MM.1S (cell line): ENCODE measurements around the gene TAS2R40.

ENCODE experiments used
- DNase-seq: peaks from one replicate; pipeline ENCODE4 v3.0.0-alpha.2; 2015
- H2AFZ ChIP-seq: fragments of 300-600 bp; sonication (generic); 2 replicates; pipeline ENCODE4 v1.6.0; 2016; ENCODE audit warnings: antibody characterized with exemption, low read length
- H3F3A ChIP-seq: fragments of 300-600 bp; sonication (generic); 2 replicates; pipeline ENCODE4 v1.6.1; 2016; ENCODE audit warnings: mild to moderate bottlenecking, antibody characterized with exemption, low read length, moderate library complexity, mixed read lengths; ENCODE audit not compliant: insufficient read depth
- H3K27ac ChIP-seq: fragments of 300-600 bp; sonication (generic); 2 replicates; pipeline ENCODE4 v1.5.1; 2016; ENCODE audit warnings: mild to moderate bottlenecking, low read length
- H3K27me3 ChIP-seq: fragments of 300-600 bp; sonication (generic); replicated peaks from 2 replicates; pipeline ENCODE4 v1.6.0; 2016; ENCODE audit warnings: low read length; ENCODE audit not compliant: insufficient read depth
- H3K36me3 ChIP-seq: fragments of 300-600 bp; sonication (generic); replicated peaks from 2 replicates; pipeline ENCODE4 v1.6.1; 2016; ENCODE audit warnings: mild to moderate bottlenecking, low read length, mixed read lengths; ENCODE audit not compliant: insufficient read depth
- H3K4me1 ChIP-seq: fragments of 300-600 bp; sonication (generic); 2 replicates; pipeline ENCODE4 v1.6.1; 2016; ENCODE audit warnings: low read length, mixed read lengths
- H3K4me2 ChIP-seq: fragments of 300-600 bp; sonication (generic); 2 replicates; pipeline ENCODE4 v1.6.0; 2016; ENCODE audit warnings: low read depth, low read length
- H3K4me3 ChIP-seq: fragments of 300-600 bp; sonication (generic); 2 replicates; pipeline ENCODE4 v1.5.1; 2016; ENCODE audit warnings: low read length, mixed read lengths
- H3K79me2 ChIP-seq: fragments of 300-600 bp; sonication (generic); 2 replicates; pipeline ENCODE4 v1.6.1; 2016; ENCODE audit warnings: mixed run types, low read length, mixed read lengths
- H3K9ac ChIP-seq: fragments of 300-600 bp; sonication (generic); 2 replicates; pipeline ENCODE4 v1.6.1; 2016; ENCODE audit warnings: low read length, mixed read lengths
- H3K9me2 ChIP-seq: fragments of 300-600 bp; sonication (generic); replicated peaks from 2 replicates; pipeline ENCODE4 v1.6.1; 2016; ENCODE audit warnings: mild to moderate bottlenecking, low read length, mixed read lengths; ENCODE audit not compliant: insufficient read depth
- H3K9me3 ChIP-seq: fragments of 300-600 bp; sonication (generic); replicated peaks from 2 replicates; pipeline ENCODE4 v1.6.1; 2016; ENCODE audit warnings: mild to moderate bottlenecking, low read length, mixed read lengths; ENCODE audit not compliant: insufficient read depth
- H4K20me1 ChIP-seq: fragments of 300-600 bp; sonication (generic); 2 replicates; pipeline ENCODE4 v1.6.1; 2016; ENCODE audit warnings: mild to moderate bottlenecking, low read length, moderate library complexity, mixed read lengths; ENCODE audit not compliant: insufficient read depth
- EZH2 ChIP-seq: fragments of 300-600 bp; sonication (generic); optimal IDR thresholded peaks from 2 replicates; pipeline ENCODE3; 2017; ENCODE audit warnings: low read depth, mild to moderate bottlenecking, antibody characterized with exemption, low read length, mixed read lengths
- EZH2phosphoT487 ChIP-seq: fragments of 300-600 bp; sonication (generic); IDR thresholded peaks from 2 replicates; pipeline ENCODE4 v1.6.1; 2018; ENCODE audit warnings: antibody characterized with exemption, low read length
- TF ChIP-seq, protein P1 (sequence below): fragments of 300-600 bp; sonication (generic); IDR thresholded peaks from 2 replicates; pipeline ENCODE4 v1.5.1; 2016; ENCODE audit warnings: antibody characterized with exemption, low read length, mixed read lengths

Gene TAS2R40

DNA sequence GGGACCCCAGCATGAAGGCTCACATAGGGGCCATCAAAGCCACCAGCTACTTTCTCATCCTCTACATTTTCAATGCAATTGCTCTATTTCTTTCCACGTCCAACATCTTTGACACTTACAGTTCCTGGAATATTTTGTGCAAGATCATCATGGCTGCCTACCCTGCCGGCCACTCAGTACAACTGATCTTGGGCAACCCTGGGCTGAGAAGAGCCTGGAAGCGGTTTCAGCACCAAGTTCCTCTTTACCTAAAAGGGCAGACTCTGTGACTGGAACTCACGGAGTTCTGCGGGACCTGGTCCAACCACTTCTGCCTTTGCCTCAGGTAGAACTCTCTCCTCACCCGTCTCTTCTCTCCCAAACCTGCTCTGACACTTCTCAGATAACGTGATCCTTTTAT, 945 bp downstream of the TAS2R40 start:
- Histone ChIP-seq H3K9me3 (no peaks in the 10 kb centered on the region), H3K27ac (no peak overlapping the region)
- DNase-seq: no peak

DNA sequence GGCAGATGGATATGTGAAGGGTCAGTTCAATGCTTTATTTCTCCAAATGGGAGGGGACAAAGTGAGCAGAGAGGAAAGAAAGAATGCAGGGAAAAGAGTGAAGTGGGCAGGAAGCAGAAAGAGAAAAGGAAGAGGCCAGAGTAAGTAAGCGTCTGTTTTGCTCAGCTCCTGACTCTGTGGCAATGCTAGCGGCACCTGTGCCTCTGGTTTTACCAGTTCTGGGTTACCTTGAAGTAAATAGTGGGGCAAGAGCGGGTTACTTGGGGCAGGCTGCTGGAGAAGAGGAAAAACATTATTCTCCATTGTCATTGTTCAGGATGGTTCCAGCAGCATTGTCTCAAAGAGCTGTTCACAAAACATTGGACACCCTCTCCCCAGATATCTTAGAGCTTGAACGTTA, 1.9 kb downstream of the TAS2R40 start:
- Histone ChIP-seq H3K79me2 (no peaks in the 10 kb centered on the region), H3K27me3 (no peaks in the 10 kb centered on the region), H3K4me3 (no peak overlapping the region), H3K4me1 (no peaks in the 10 kb centered on the region), H4K20me1 (no peaks in the 10 kb centered on the region), H3K4me2 (no peak overlapping the region), H3K9ac (no peak overlapping the region), H3F3A (no peaks in the 10 kb centered on the region), H3K36me3 (no peaks in the 10 kb centered on the region), H3K27ac (no peak overlapping the region), H3K9me3 (no peaks in the 10 kb centered on the region), H3K9me2 (no peaks in the 10 kb centered on the region), H2AFZ (no peak overlapping the region)
- DNase-seq: no peak
- TF ChIP-seq EZH2phosphoT487 (no peak), EZH2 (no peak)
- TF ChIP-seq, protein P1, sequence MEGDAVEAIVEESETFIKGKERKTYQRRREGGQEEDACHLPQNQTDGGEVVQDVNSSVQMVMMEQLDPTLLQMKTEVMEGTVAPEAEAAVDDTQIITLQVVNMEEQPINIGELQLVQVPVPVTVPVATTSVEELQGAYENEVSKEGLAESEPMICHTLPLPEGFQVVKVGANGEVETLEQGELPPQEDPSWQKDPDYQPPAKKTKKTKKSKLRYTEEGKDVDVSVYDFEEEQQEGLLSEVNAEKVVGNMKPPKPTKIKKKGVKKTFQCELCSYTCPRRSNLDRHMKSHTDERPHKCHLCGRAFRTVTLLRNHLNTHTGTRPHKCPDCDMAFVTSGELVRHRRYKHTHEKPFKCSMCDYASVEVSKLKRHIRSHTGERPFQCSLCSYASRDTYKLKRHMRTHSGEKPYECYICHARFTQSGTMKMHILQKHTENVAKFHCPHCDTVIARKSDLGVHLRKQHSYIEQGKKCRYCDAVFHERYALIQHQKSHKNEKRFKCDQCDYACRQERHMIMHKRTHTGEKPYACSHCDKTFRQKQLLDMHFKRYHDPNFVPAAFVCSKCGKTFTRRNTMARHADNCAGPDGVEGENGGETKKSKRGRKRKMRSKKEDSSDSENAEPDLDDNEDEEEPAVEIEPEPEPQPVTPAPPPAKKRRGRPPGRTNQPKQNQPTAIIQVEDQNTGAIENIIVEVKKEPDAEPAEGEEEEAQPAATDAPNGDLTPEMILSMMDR: no peak

More for the DNA sequence above, 945 bp downstream of the TAS2R40 start:
- H3K9ac ChIP-seq: no peak overlapping the region
- no peak overlapping the region for H2AFZ ChIP-seq
- H3K36me3 ChIP-seq: no peaks in the 10 kb centered on the region
- H3K9me2 ChIP-seq: no peaks in the 10 kb centered on the region
- H4K20me1 ChIP-seq: no peaks in the 10 kb centered on the region
- no peak overlapping the region for H3K4me2 ChIP-seq
- TF ChIP-seq, protein P1: no peak
- TF ChIP-seq EZH2phosphoT487: no peak
- no peak for TF ChIP-seq EZH2
- no peaks in the 10 kb centered on the region for H3F3A ChIP-seq
- no peaks in the 10 kb centered on the region for H3K79me2 ChIP-seq
- H3K4me1 ChIP-seq: no peaks in the 10 kb centered on the region
- H3K4me3 ChIP-seq: no peak overlapping the region
- no peaks in the 10 kb centered on the region for H3K27me3 ChIP-seq

DNA sequence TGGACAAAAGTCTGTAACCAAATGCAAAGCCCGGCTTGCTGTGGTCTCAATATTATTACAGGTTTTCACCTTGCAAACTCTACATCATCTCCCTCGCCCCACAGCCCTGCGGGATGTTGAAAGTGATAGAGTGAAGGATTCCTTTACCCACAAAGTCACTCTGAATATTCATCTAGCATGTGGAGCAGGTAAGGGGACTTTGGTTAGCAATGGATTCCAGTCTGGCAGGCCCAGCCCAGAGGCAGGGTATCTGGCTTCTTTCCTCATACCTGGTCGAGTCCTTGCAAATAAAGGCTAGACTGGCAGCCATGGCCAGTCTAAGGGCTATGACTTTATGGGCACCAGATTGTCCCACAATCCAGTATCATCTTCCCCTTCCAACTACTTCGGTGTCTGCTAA, 3.2 kb downstream of the TAS2R40 start:
- H3K79me2 ChIP-seq: no peaks in the 10 kb centered on the region
- H2AFZ ChIP-seq: no peak overlapping the region
- H3K9ac ChIP-seq: no peak overlapping the region
- no peaks in the 10 kb centered on the region for H4K20me1 ChIP-seq
- no peaks in the 10 kb centered on the region for H3F3A ChIP-seq
- no peaks in the 10 kb centered on the region for H3K36me3 ChIP-seq
- H3K4me2 ChIP-seq: no peak overlapping the region
- TF ChIP-seq, protein P1: no peak
- TF ChIP-seq EZH2 (no peak), EZH2phosphoT487 (no peak)
- H3K27ac ChIP-seq: no peak overlapping the region
- H3K27me3 ChIP-seq: no peaks in the 10 kb centered on the region
- H3K4me1 ChIP-seq: no peaks in the 10 kb centered on the region
- no peaks in the 10 kb centered on the region for H3K9me2 ChIP-seq
- H3K9me3 ChIP-seq: no peaks in the 10 kb centered on the region
- DNase-seq: no peak
- no peak overlapping the region for H3K4me3 ChIP-seq
